Gastroesophageal sphincter (tissue), 3 donors: ENCODE data around the gene FZD2.

Experiments
- POLR2A ChIP-seq, 2 donors: fragments of 450-650 bp; IDR thresholded peaks; one replicate each; pipeline ENCODE4 v1.6.1; 2017; ENCODE audit warnings: antibody characterized with exemption in 2 of 2, mild to moderate bottlenecking in 2 of 2, moderate library complexity in 1 of 2
- POLR2AphosphoS5 ChIP-seq: sonication (generic); formaldehyde crosslinking; IDR thresholded peaks from one replicate; pipeline ENCODE4 v1.6.1; 2017; ENCODE audit warnings: antibody characterized with exemption
- TF ChIP-seq, protein P1 (sequence below), 4 experiments: fragments of 200-600 bp in 2 of 4; fragments of 450-650 bp in 2 of 4; sonication (generic) in 1 of 4; IDR thresholded peaks; one replicate each; pipeline ENCODE4 v1.5.1; 2017 to 2019; ENCODE audit warnings: antibody characterized with exemption in 4 of 4, mild to moderate bottlenecking in 2 of 4, moderate library complexity in 2 of 4

DNA sequence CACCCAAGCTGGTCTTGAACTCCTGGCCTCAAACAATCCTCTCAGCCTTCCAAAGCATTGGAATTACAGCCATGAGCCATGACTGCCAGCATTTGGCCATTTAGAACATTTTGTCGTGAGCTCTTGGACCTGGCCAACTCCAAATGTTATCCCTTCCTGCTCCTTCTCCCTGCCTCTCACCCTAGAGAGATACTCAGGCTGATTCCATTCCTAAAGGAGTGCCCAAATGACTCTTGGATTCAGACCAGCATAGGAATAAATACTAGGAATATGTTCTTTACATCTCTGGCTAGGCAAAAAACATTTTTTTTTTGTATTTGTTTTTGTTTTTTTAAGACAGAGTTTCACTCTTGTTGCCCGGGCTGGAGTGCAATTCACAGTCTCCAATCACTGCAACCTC, 15.5 kb downstream of the FZD2 start:
- TF ChIP-seq, protein P1, sequence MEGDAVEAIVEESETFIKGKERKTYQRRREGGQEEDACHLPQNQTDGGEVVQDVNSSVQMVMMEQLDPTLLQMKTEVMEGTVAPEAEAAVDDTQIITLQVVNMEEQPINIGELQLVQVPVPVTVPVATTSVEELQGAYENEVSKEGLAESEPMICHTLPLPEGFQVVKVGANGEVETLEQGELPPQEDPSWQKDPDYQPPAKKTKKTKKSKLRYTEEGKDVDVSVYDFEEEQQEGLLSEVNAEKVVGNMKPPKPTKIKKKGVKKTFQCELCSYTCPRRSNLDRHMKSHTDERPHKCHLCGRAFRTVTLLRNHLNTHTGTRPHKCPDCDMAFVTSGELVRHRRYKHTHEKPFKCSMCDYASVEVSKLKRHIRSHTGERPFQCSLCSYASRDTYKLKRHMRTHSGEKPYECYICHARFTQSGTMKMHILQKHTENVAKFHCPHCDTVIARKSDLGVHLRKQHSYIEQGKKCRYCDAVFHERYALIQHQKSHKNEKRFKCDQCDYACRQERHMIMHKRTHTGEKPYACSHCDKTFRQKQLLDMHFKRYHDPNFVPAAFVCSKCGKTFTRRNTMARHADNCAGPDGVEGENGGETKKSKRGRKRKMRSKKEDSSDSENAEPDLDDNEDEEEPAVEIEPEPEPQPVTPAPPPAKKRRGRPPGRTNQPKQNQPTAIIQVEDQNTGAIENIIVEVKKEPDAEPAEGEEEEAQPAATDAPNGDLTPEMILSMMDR (IDR thresholded peaks at IDR 0.05) = no peak
- TF ChIP-seq POLR2AphosphoS5 (no peak), POLR2A (IDR thresholded peaks at IDR 0.05) (no peak)
